GM12878 (cell line): ENCODE data around the gene SFTPB. TPM values are rescaled to one million over a fixed set of nuclear protein-coding genes. Genes with fewer than 3 reads are reported as not detected.

Source experiments
- ATAC-seq: fragments of 200-7000 bp; cut with Tn5 transposase; 3 replicates; pipeline ENCODE4 v1.9.1; 2020; ENCODE audit warnings: mild to moderate bottlenecking, moderate library complexity
- BruUV-seq: library from RNA; stranded (reverse); fragments of 400-500 nt; replicated peaks from 2 replicates; lab custom pipeline; 2021; lab: Mats Ljungman, UMichigan
- CTCF ChIA-PET: fragments of 300-600 bp; sonication (Branson Sonifier 250); formaldehyde crosslinking; extraction: SDS; loops from one replicate; lab custom pipeline; 2021; ENCODE audit warnings: inconsistent platforms; lab: Yijun Ruan, JAX
- POLR2A ChIA-PET: fragments of 350-600 bp; formaldehyde crosslinking; extraction: SDS; loops from one replicate; lab custom pipeline; 2021; ENCODE audit warnings: inconsistent platforms; lab: Charles Lee
- RAD21 ChIA-PET: fragments of 300-600 bp; sonication (Branson Sonifier 250); formaldehyde crosslinking; loops from one replicate; lab custom pipeline; 2023; ENCODE audit warnings: antibody characterized with exemption; ENCODE audit not compliant: unreplicated experiment; lab: Charles Lee
- SMC1A ChIA-PET: fragments of 300-600 bp; sonication (Branson Sonifier 250); formaldehyde crosslinking; loops from one replicate; lab custom pipeline; 2023; ENCODE audit not compliant: unreplicated experiment, uncharacterized antibody; lab: Charles Lee
- DNase-seq: peaks from one replicate; pipeline ENCODE4 v3.0.0-alpha.2; 2011; ENCODE audit warnings: low read depth, low spot score
- FAIRE-seq: peaks from 3 replicates; lab custom pipeline; 2011; peaks lifted over from hg19 to GRCh38; lab: Jason Lieb, UNC
- H2AFZ ChIP-seq: 2 replicates; pipeline ENCODE4 v1.6.0; 2011; ENCODE audit warnings: low read depth, low read length, control low read depth; ENCODE audit not compliant: control insufficient read depth
- H3K27ac ChIP-seq: 2 replicates; pipeline ENCODE4 v1.5.1; 2011; ENCODE audit warnings: control low read depth; ENCODE audit not compliant: control insufficient read depth, insufficient read depth
- H3K27me3 ChIP-seq, 2 experiments: replicated peaks in 1 of 2; 2 replicates each; pipeline versions ENCODE4 v1.6.0 to v1.6.1; 2011; ENCODE audit warnings: low read length in 1 of 2; ENCODE audit not compliant: control insufficient read depth in 2 of 2, insufficient read depth in 2 of 2
- H3K36me3 ChIP-seq, 2 experiments: 2 replicates each; pipeline ENCODE4 v1.5.1; 2011; ENCODE audit warnings: low read length in 1 of 2; ENCODE audit not compliant: control insufficient read depth in 2 of 2, insufficient read depth in 2 of 2
- H3K4me1 ChIP-seq: 2 replicates; pipeline ENCODE4 v1.6.1; 2011; ENCODE audit warnings: mild to moderate bottlenecking, low read length, moderate library complexity, mixed read lengths; ENCODE audit not compliant: control insufficient read depth, insufficient read depth
- H3K4me2 ChIP-seq: 2 replicates; pipeline ENCODE4 v1.6.0; 2011; ENCODE audit warnings: control low read depth; ENCODE audit not compliant: control insufficient read depth, insufficient read depth
- H3K4me3 ChIP-seq: fragments of 200-600 bp; sonication (generic); 2 replicates; pipeline ENCODE4 v1.5.1; 2016
- H3K79me2 ChIP-seq: 2 replicates; pipeline ENCODE4 v1.6.0; 2011; ENCODE audit warnings: low read length; ENCODE audit not compliant: control insufficient read depth, insufficient read depth
- H3K9ac ChIP-seq: 2 replicates; pipeline ENCODE4 v1.8.0; 2011; ENCODE audit warnings: low read length, control low read depth, mixed read lengths; ENCODE audit not compliant: control insufficient read depth, insufficient read depth
- H3K9me3 ChIP-seq: replicated peaks from 3 replicates; pipeline ENCODE4 v1.5.1; 2011; ENCODE audit warnings: mild to moderate bottlenecking, low read length; ENCODE audit not compliant: control insufficient read depth, insufficient read depth
- H4K20me1 ChIP-seq: 2 replicates; pipeline ENCODE4 v1.6.0; 2011; ENCODE audit not compliant: control insufficient read depth, insufficient read depth
- ASH2L ChIP-seq: fragments of 300-600, 200-600 bp; sonication (generic); IDR thresholded peaks from 2 replicates; pipeline ENCODE4 v1.6.1; 2017; ENCODE audit warnings: low read depth, mild to moderate bottlenecking, borderline replicate concordance
- BCL3 ChIP-seq: IDR thresholded peaks from 2 replicates; pipeline ENCODE4 v1.6.1; 2011; ENCODE audit warnings: borderline replicate concordance, low read depth, mild to moderate bottlenecking, moderate library complexity, low read length; ENCODE audit not compliant: insufficient read depth, poor library complexity, severe bottlenecking
- CREM ChIP-seq: IDR thresholded peaks from 2 replicates; pipeline ENCODE4 v1.6.1; 2014; ENCODE audit warnings: antibody characterized with exemption, low read depth
- EGR1 ChIP-seq, 2 experiments: IDR thresholded peaks; 1 replicate in 1 of 2; 2 replicates in 1 of 2; pipeline ENCODE4 v1.6.1; 2011 to 2012; ENCODE audit warnings: low read depth in 2 of 2, low read length in 2 of 2, borderline replicate concordance in 1 of 2, mild to moderate bottlenecking in 1 of 2, moderate library complexity in 1 of 2
- ESRRA ChIP-seq: IDR thresholded peaks from 2 replicates; pipeline ENCODE4 v1.6.1; 2012; ENCODE audit warnings: mild to moderate bottlenecking, low read length, improper control_type of control experiment
- IKZF1 ChIP-seq: fragments of 450-650 bp; conservative IDR thresholded peaks from 2 replicates; pipeline ENCODE4 v1.6.1; 2017; ENCODE audit warnings: antibody characterized with exemption, mild to moderate bottlenecking
- KAT2A ChIP-seq: conservative IDR thresholded peaks from 2 replicates; pipeline ENCODE4 v1.6.1; 2011; ENCODE audit warnings: low read depth, low read length; ENCODE audit not compliant: control insufficient read depth
- KLF5 ChIP-seq: fragments of 450-650 bp; IDR thresholded peaks from 2 replicates; pipeline ENCODE4 v1.6.1; 2014; ENCODE audit warnings: mild to moderate bottlenecking; ENCODE audit not compliant: partially characterized antibody
- NFIC ChIP-seq: IDR thresholded peaks from 2 replicates; pipeline ENCODE4 v1.6.1; 2012; ENCODE audit warnings: low read depth, mild to moderate bottlenecking, inconsistent platforms, low read length, moderate library complexity
- NFYA ChIP-seq: IDR thresholded peaks from 2 replicates; pipeline ENCODE4 v1.6.1; 2011; ENCODE audit warnings: low read depth, mild to moderate bottlenecking, low read length, improper control_type of control experiment, borderline replicate concordance
- NR2C2 ChIP-seq: IDR thresholded peaks from 2 replicates; pipeline ENCODE4 v1.6.1; 2011; ENCODE audit warnings: borderline replicate concordance, low read depth; ENCODE audit not compliant: control insufficient read depth, insufficient read length
- RAD51 ChIP-seq: fragments of 450-650 bp; IDR thresholded peaks from 2 replicates; pipeline ENCODE4 v1.6.1; 2016; ENCODE audit warnings: moderate library complexity, mild to moderate bottlenecking, inconsistent platforms
- SMAD5 ChIP-seq: IDR thresholded peaks from 2 replicates; pipeline ENCODE4 v1.6.1; 2016; ENCODE audit warnings: antibody characterized with exemption, low read depth
- SPI1 ChIP-seq: IDR thresholded peaks from 2 replicates; pipeline ENCODE4 v1.6.1; 2011; ENCODE audit warnings: low read depth, mild to moderate bottlenecking, low read length, moderate library complexity, borderline replicate concordance; ENCODE audit not compliant: insufficient read depth
- YBX1 ChIP-seq: fragments of 450-650 bp; IDR thresholded peaks from 2 replicates; pipeline ENCODE4 v1.6.1; 2016; ENCODE audit warnings: antibody characterized with exemption
- ZBTB4 ChIP-seq: fragments of 450-650 bp; formaldehyde crosslinking; IDR thresholded peaks from 2 replicates; pipeline ENCODE4 v1.4.0; 2022; ENCODE audit warnings: mild to moderate bottlenecking, moderate library complexity
- ZNF622 ChIP-seq: fragments of 450-650 bp; IDR thresholded peaks from 2 replicates; pipeline ENCODE4 v1.6.1; 2017; ENCODE audit warnings: mild to moderate bottlenecking, inconsistent platforms
- WGBS: methylation state at CpG from one replicate; pipeline ENCODE4 v1.1.6; 2016; ENCODE audit warnings: low lambda C conversion rate; ENCODE audit not compliant: insufficient replicate concordance, insufficient coverage; ENCODE audit errors: missing lambda C conversion rate; 5-methylcytosine and 5-hydroxymethylcytosine counted together
- in situ Hi-C: fragments of 300-500 bp; cut with MboI; formaldehyde crosslinking; loops from 9 replicates; pipeline ENCODE4 v1.14.3; 2018; ENCODE audit warnings: mixed read lengths
- intact Hi-C: fragments of 100-400 bp; cut with micrococcal nuclease; formaldehyde crosslinking; loops from one replicate; pipeline ENCODE4 v1.14.2; 2022; ENCODE audit not compliant: unreplicated experiment
- polyA plus RNA-seq, 11 experiments: library from polyadenylated mRNA; depleted of rRNA in 4 of 11; unstranded in 6 of 11; stranded (reverse) in 5 of 11; fragments of >200 nt; fragmentation: Nextera tagmentation in 4 of 11; fragmentation: Illumina TruSeq in 1 of 11; extraction: Ambion mirVana in 4 of 11; extraction: Trizol in 1 of 11; gene quantifications; 1 replicate in 1 of 11; 2 replicates in 10 of 11; pipeline versions ENCODE4 v1.2.1 to v1.2.3, GENCODE V29; 2011 to 2016; ENCODE audit warnings: inconsistent platforms in 2 of 11, missing spikeins in 2 of 11, low read depth in 1 of 11
- total RNA-seq, 4 experiments: library from RNA; depleted of rRNA in 3 of 4; stranded (reverse); fragments of >200 nt in 3 of 4; fragmentation: Illumina TruSeq in 1 of 4; extraction: Trizol in 1 of 4; gene quantifications; 2 replicates each; pipeline versions ENCODE4 v1.2.1 to v1.2.3, GENCODE V29; 2013 to 2021

Gene SFTPB
- total and polyA plus RNA-seq, 10 of the 15 experiments (the other 5 are each of a cell fraction or from before 2014, with no cell fraction given) = 0.02 to 5.3 TPM; not detected in 8

DNA sequence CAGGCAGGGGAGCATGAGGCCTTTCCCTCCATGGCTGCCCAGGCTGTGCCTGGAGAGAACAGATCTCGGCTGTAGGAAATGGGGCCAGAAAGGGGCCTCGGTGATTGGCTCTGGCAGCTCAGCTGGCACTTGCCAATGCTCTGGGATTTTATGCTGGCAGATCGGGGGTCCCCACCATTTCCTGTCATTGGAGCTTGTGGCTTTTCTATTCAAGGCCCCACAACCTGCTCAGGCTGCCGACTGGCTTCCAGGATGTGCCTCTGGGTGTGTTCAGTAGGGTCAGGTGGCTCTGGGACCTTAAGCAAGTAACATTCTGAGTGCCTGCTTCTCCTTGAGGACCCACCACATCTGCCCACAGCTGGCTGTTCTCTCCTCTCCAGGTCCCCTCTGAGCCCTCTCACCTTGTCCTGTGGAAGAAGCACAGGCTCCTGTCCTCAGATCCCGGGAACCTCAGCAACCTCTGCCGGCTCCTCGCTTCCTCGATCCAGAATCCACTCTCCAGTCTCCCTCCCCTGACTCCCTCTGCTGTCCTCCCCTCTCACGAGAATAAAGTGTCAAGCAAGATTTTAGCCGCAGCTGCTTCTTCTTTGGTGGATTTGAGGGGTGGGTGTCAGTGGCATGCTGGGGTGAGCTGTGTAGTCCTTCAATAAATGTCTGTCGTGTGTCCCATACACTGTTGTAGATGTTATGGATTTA, 30.3 kb upstream of the SFTPB start:
- 36% methylated on average over 11 of the region's 11 CpGs for WGBS
- H3K27ac ChIP-seq = no peak overlapping the region
- no peaks in the 10 kb centered on the region for H4K20me1 ChIP-seq
- SMC1A ChIA-PET = interaction anchor here (1.5 to 2.3 kb wide), 2 partner anchors 9 to 115 kb away, joined by 5 read pairs; no protein-coding TSS in a partner anchor
- RAD21 ChIA-PET = no interaction called here
- H3K9me3 ChIP-seq = no peaks in the 10 kb centered on the region
- no peaks in the 10 kb centered on the region for H3K27me3 ChIP-seq
- no peaks in the 10 kb centered on the region for H3K79me2 ChIP-seq
- no peak for DNase-seq
- no peak for FAIRE-seq
- H3K9ac ChIP-seq = no peak overlapping the region
- intact Hi-C loops (no loop called here), in situ Hi-C loops (no loop called here)
- no peak for ATAC-seq
- H3K4me2 ChIP-seq = no peak overlapping the region
- no peaks in the 10 kb centered on the region for H3K4me1 ChIP-seq
- H3K36me3 ChIP-seq = no peaks in the 10 kb centered on the region
- CTCF ChIA-PET = interaction anchor here (1.0 to 4.3 kb wide), 4 partner anchors 8 to 31 kb away, joined by 3 to 21 read pairs (median 5); no protein-coding TSS in a partner anchor
- H2AFZ ChIP-seq = no peak overlapping the region; the same call in 1 of the 2 replicates
- no TSS peak for BruUV-seq
- no peak overlapping the region for H3K4me3 ChIP-seq
- POLR2A ChIA-PET = no interaction called here
- TF ChIP-seq NFIC = no peak
- no peak for TF ChIP-seq NR2C2
- no peak for TF ChIP-seq SMAD5
- TF ChIP-seq YBX1 = no peak
- no peak for TF ChIP-seq IKZF1
- no peak for TF ChIP-seq EGR1 (IDR thresholded peaks at IDR 0.05; ENCODE audit: borderline replicate concordance in 1 of 2, low read depth in 2 of 2, low read length in 2 of 2)
- no peak for TF ChIP-seq NFYA
- TF ChIP-seq SPI1 = no peak
- TF ChIP-seq ZBTB4 (CRISPR knock-in tag) = no peak
- no peak for TF ChIP-seq CREM
- TF ChIP-seq RAD51 = no peak
- no peak for TF ChIP-seq KLF5
- TF ChIP-seq ESRRA = no peak
- TF ChIP-seq ZNF622 = no peak
- TF ChIP-seq ASH2L = no peak
- no peak for TF ChIP-seq BCL3
- no peak for TF ChIP-seq KAT2A
